Fibroblast of villous mesenchyme (primary cell): ENCODE results near the gene COQ8B. TPM values are rescaled to one million over a fixed set of nuclear protein-coding genes. Genes with fewer than 3 reads are reported as not detected.
"Not testable (repeated sequence)": the region's sequence is repeated elsewhere in the genome, so short reads cannot be mapped to it uniquely, and the experiment has no call there.

ENCODE experiments used
- DNase-seq: peaks from one replicate; pipeline ENCODE4 v3.0.0-alpha.2; 2010; ENCODE audit warnings: low read depth
- H3K4me3 ChIP-seq: 2 replicates; pipeline ENCODE4 v1.5.1; 2011; ENCODE audit warnings: low read depth, mild to moderate bottlenecking, low read length
- small RNA-seq: library from RNA; depleted of rRNA; stranded (forward); fragments of <200 nt; gene quantifications from one replicate; pipeline ENCODE3, GENCODE V24; 2012
- total RNA-seq: library from RNA; depleted of rRNA; stranded (reverse); fragments of >200 nt; gene quantifications from 2 replicates; pipeline ENCODE4 v1.2.3, GENCODE V29; 2012
- TF ChIP-seq, protein P1 (sequence below): IDR thresholded peaks from 2 replicates; pipeline ENCODE4 v1.5.1; 2012; ENCODE audit warnings: low read depth, mild to moderate bottlenecking, low read length; ENCODE audit not compliant: insufficient read depth

Gene COQ8B
- total RNA-seq, 1 donor, result 32.0 TPM

DNA sequence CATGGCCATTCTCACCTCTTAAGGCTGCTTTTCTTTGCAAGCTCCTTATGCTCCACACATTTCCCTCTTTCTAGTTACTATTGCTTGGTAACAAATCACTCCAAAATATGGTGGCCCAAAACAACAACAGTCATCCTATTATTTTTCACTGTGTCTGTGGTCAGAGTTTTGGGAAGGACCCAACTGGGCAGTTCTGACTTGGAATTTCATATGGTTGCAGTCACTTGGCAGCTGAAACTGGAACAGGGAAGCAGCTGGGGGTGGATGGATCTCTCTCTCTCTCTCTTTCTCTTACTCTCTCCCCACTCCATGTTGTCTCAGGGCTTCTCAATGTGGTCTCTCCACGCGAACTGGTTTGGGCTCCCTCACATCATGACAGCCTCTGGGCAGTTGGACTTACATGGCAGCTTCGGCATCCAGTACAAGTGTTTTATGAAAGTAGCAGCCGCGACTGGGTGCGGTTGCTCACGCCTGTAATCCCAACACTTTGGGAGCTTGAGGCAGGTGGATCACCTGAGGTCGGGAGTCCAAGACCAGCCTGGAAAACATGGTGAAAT lies 65.9 kb downstream of the COQ8B start:
- no peak overlapping the region for H3K4me3 ChIP-seq
- TF ChIP-seq, protein P1, sequence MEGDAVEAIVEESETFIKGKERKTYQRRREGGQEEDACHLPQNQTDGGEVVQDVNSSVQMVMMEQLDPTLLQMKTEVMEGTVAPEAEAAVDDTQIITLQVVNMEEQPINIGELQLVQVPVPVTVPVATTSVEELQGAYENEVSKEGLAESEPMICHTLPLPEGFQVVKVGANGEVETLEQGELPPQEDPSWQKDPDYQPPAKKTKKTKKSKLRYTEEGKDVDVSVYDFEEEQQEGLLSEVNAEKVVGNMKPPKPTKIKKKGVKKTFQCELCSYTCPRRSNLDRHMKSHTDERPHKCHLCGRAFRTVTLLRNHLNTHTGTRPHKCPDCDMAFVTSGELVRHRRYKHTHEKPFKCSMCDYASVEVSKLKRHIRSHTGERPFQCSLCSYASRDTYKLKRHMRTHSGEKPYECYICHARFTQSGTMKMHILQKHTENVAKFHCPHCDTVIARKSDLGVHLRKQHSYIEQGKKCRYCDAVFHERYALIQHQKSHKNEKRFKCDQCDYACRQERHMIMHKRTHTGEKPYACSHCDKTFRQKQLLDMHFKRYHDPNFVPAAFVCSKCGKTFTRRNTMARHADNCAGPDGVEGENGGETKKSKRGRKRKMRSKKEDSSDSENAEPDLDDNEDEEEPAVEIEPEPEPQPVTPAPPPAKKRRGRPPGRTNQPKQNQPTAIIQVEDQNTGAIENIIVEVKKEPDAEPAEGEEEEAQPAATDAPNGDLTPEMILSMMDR, result no peak
- DNase-seq, result peak; percentile 37

DNA sequence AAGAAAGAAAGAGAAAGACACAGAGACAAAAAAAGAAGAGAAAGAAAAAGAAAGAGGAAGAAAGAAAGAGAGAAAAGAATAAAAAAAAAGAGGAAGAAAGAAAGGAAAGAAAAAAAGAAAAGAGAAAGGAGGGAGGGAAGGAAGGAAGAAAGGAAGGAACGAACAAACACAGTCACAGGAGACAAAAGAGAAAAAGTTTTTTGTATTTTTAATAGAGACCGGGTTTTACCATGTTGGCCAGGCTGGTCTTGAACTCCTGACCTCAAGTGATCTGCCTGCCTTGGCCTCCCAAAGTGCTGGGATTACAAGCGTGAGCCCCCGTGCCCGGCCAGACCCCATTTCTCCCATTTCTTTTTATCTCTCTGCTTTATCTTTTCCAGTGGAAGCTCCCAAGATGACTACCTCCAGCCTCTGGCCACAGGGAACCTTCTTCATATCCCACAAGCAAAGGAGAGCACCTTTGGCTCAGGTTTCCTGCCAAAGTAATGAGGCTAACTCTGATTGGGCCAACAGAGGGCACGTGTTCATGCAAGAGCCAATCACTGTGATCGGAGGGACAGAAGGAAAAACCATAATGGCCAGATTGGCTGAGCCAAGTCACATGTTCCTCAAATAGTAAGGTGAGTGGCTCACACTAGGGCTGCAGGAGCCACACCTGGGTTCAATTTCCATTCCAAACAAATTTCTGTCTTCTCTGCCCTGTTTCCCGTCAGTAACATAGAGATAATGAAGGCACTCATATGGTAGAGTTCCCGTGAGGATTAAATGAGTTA lies 66.6 kb downstream of the COQ8B start:
- H3K4me3 ChIP-seq, DNase-seq: not testable (repeated sequence)

GRCh38 chr19:40646743-40647254 lies 69.9 kb downstream of the COQ8B start:
- TF ChIP-seq, protein P1, result no peak
- H3K4me3 ChIP-seq, result no peak overlapping the region
- no peak for DNase-seq

GRCh38 chr19:40642757-40643305 lies 73.9 kb downstream of the COQ8B start:
- DNase-seq, result peak; percentile 62
- TF ChIP-seq, protein P1, result no peak
- no peak overlapping the region for H3K4me3 ChIP-seq

GRCh38 chr19:40642051-40642706 lies 74.5 kb downstream of the COQ8B start:
- DNase-seq, result no peak
- no peak overlapping the region for H3K4me3 ChIP-seq
- TF ChIP-seq, protein P1, result no peak

Small RNAs within 50 kb of the gene (small RNA-seq; reads per million reads assigned to genes)
- gene RNU6-195P, result not detected

Other genes starting within 250 kb of the COQ8B start
- 0.32 and 1.3 TPM in 2 replicates for gene SPTBN4, start 249.9 kb downstream of the COQ8B start, total RNA-seq
- gene SHKBP1, start 140.0 kb downstream of the COQ8B start, total RNA-seq, result 17.7 and 20.9 TPM in 2 replicates
- gene LTBP4, start 115.5 kb downstream of the COQ8B start, total RNA-seq, result 18.4 and 21.2 TPM in 2 replicates
- 13.8 and 34.1 TPM in 2 replicates for gene NUMBL, start 26.2 kb downstream of the COQ8B start, total RNA-seq
- gene ITPKC, start 226 bp upstream of the COQ8B start, total RNA-seq, result 14.5 and 16.8 TPM in 2 replicates
- gene ACTMAP, start 33.6 kb upstream of the COQ8B start, total RNA-seq, result 0.64 and 0.86 TPM in 2 replicates
- 34.1 and 36.1 TPM in 2 replicates for gene SNRPA, start 34.3 kb upstream of the COQ8B start, total RNA-seq
- gene MIA, start 58.6 kb upstream of the COQ8B start, total RNA-seq, result not detected in 2 replicates
- gene RAB4B, start 61.4 kb upstream of the COQ8B start, total RNA-seq, result 12.6 and 13.4 TPM in 2 replicates
- gene EGLN2, start 82.3 kb upstream of the COQ8B start, total RNA-seq, result 70.8 and 76.0 TPM in 2 replicates
- gene CYP2A6, start 133.6 kb upstream of the COQ8B start, total RNA-seq, result not detected in 2 replicates
- not detected in 2 replicates for gene CYP2A7, start 165.3 kb upstream of the COQ8B start, total RNA-seq